ENCODE results near the gene ELAPOR2.

ELAPOR2 gene

GRCh38 chr7:87038993-87039690 is 20.3 kb downstream of the ELAPOR2 start:
- no peak overlapping the region for H3K4me3 ChIP-seq (ENCODE audit: low read depth, low read length)
- TF ChIP-seq CTCF (IDR thresholded peaks at IDR 0.05; ENCODE audit: borderline replicate concordance, insufficient read depth, low read depth, low read length): no peak

- H3K4me3 ChIP-seq (ENCODE audit: low read depth, low read length): no peak overlapping the region
- no peak for TF ChIP-seq CTCF (IDR thresholded peaks at IDR 0.05; ENCODE audit: borderline replicate concordance, insufficient read depth, low read depth, low read length)
These were observed 22.5 kb downstream of the ELAPOR2 start for GRCh38 chr7:87036985-87037384.

- TF ChIP-seq CTCF (IDR thresholded peaks at IDR 0.05; ENCODE audit: borderline replicate concordance, insufficient read depth, low read depth, low read length): no peak
These were observed 26.7 kb downstream of the ELAPOR2 start for GRCh38 chr7:87032604-87033339.

GRCh38 chr7:87029078-87029477 is 30.4 kb downstream of the ELAPOR2 start:
- TF ChIP-seq CTCF (IDR thresholded peaks at IDR 0.05; ENCODE audit: borderline replicate concordance, insufficient read depth, low read depth, low read length): no peak

More at GRCh38 chr7:87032604-87033339, 26.7 kb downstream of the ELAPOR2 start:
- no peak overlapping the region for H3K4me3 ChIP-seq (ENCODE audit: low read depth, low read length)

GRCh38 chr7:87028636-87029035 is 30.8 kb downstream of the ELAPOR2 start:
- TF ChIP-seq CTCF (IDR thresholded peaks at IDR 0.05; ENCODE audit: borderline replicate concordance, insufficient read depth, low read depth, low read length): no peak
- H3K4me3 ChIP-seq (ENCODE audit: low read depth, low read length): no peak overlapping the region

More at GRCh38 chr7:87029078-87029477, 30.4 kb downstream of the ELAPOR2 start:
- H3K4me3 ChIP-seq (ENCODE audit: low read depth, low read length): no peak overlapping the region

GRCh38 chr7:87027900-87028299 is 31.6 kb downstream of the ELAPOR2 start:
- TF ChIP-seq CTCF (IDR thresholded peaks at IDR 0.05; ENCODE audit: borderline replicate concordance, insufficient read depth, low read depth, low read length): no peak
- no peak overlapping the region for H3K4me3 ChIP-seq (ENCODE audit: low read depth, low read length)

- TF ChIP-seq CTCF (IDR thresholded peaks at IDR 0.05; ENCODE audit: borderline replicate concordance, insufficient read depth, low read depth, low read length): no peak
- H3K4me3 ChIP-seq (ENCODE audit: low read depth, low read length): no peak overlapping the region
These were observed 38.2 kb downstream of the ELAPOR2 start for GRCh38 chr7:87021285-87021684.
